HG02870 (cell line): ENCODE data around the gene PRRG2.

ENCODE experiments used
- ATAC-seq: cut with Tn5 transposase; IDR thresholded peaks from one replicate; pipeline ENCODE4 v1.9.1; 2021; ENCODE audit warnings: mild to moderate bottlenecking, moderate library complexity; ENCODE audit not compliant: unreplicated experiment

Gene PRRG2

GRCh38 chr19:49585023-49585422, 3.9 kb downstream of the PRRG2 start:
- ATAC-seq, result no peak

DNA sequence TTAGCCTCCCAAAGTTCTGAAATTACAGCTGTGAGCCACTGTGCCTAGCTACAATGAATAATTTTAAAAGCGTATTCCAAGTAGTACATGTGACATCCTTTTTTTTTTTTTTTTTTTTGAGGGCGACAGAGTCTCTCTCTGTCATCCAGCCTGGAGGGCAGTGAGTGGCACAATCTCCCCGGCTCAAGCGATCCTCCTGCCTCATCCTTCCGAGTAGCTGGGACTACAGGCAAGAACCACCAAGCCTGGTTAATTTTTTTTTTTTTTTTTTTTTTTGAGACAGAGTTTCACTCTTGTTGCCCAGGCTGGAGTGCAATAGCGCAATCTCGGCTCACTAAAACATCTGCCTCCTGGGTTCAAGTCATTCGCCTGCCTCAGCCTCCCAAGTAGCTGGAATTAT, 6.1 kb downstream of the PRRG2 start:
- no peak for ATAC-seq

GRCh38 chr19:49588365-49589122, 7.4 kb downstream of the PRRG2 start:
- ATAC-seq, result no peak

DNA sequence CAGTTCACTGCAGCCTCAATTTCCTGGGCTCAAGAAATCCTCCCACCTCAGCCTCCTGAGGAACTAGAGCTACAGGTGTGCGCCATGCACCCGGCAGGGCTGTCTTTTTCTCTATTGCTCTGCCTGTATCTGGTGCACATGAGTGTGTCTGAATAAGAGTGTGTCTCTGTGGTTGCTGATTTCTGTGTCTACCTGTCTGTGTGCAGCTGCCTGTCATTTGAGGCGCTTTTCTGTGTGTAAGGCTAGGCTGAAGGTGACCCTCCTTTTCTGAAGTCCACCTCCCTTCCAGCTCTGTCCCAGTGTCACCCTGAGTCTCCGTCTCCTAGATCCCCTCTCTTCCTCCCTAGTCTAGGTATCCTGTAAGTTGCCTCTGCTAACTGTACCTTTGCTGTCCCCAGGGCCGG, 8.4 kb downstream of the PRRG2 start:
- no peak for ATAC-seq

DNA sequence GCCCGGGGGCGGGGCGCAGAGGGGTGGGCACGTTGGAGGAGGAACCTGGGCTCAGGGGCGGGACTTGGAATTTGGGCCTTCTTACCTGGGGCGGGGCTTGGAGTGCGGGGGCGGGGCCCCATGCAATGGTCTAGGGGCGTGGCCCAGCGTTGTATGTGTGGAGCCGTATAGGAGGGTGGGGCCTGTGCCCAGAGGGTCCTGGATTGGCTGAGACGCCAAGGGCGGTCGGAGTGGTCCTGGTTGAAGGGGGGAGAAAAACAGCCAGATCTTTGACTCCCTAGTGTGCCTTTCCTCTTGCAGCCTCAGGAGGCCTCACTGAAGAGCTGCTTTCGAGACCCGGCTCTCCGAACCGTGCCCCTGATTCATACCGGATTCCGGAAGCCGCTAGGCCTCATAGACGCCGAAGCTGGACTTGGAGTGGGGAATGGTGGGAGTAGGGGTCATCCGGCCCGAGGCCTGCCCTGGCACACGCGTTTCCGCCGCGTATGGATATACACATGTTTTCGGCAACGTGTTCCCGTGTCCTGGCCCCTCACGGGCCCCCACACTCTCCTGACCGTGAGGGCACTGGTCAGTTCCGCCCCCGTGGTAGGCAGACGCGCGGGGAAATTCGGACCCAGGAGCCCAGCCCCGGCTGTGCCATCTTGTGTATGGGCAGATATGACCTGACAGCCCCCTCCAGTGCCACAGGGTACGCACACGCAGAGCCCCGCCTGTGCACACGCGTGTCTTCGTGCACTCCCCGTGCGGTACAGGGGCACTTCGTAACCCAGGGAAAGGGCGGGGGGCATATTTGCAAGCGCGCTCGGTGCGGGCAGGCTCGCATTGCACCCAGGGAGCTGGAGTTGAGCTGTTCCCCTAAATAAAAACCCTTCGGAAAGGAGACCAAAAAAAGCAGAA, 9.2 kb downstream of the PRRG2 start:
- ATAC-seq, result peak; percentile 56

GRCh38 chr19:49590971-49591730, 10.0 kb downstream of the PRRG2 start, which contains the start of gene PRR12:
Gene PRR12 (plus strand): TSS chr19:49591182. CDS start chr19:49591655, 473 bp downstream.
- ATAC-seq, result no peak

- no peak for ATAC-seq
Observed at GRCh38 chr19:49591731-49592485, 10.8 kb downstream of the PRRG2 start.

DNA sequence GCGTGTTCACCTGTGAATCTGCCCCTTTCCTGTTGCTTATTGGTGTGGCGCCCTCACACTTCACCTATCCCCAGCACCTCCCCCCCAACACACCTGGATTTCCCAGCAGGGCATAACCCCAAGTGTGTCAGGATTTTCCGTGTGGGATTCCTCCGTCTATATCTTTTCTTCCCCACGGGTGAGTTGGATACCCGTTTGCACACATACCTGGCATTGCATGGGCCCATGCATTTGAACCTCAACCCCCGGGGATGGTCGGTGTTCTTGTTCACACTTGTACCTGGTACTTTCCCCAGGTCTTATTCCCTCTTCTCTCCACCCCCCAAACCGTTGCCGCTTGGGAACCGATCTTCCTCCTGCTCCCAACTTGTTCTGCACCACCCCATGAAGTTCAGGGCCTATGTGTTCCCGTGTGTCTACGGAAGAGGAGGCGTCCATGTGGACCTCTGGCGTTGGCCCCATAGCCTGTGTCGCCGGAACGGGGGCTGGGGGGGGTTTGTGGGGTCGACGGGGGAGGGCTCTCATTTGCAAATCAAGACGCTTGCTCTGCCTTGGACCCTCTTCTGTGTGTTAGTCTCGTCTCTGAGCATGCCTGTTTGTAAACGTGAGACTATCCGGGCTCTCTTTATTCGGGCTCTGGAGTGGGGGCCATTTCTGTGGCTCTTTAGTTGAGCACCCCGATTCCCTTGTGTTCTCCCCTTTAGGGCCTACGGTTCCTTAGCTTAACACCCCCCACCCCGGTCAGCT, 11.5 kb downstream of the PRRG2 start:
- no peak for ATAC-seq

- peak; percentile 51 for ATAC-seq
Observed at GRCh38 chr19:49593233-49594113, 12.4 kb downstream of the PRRG2 start.

DNA sequence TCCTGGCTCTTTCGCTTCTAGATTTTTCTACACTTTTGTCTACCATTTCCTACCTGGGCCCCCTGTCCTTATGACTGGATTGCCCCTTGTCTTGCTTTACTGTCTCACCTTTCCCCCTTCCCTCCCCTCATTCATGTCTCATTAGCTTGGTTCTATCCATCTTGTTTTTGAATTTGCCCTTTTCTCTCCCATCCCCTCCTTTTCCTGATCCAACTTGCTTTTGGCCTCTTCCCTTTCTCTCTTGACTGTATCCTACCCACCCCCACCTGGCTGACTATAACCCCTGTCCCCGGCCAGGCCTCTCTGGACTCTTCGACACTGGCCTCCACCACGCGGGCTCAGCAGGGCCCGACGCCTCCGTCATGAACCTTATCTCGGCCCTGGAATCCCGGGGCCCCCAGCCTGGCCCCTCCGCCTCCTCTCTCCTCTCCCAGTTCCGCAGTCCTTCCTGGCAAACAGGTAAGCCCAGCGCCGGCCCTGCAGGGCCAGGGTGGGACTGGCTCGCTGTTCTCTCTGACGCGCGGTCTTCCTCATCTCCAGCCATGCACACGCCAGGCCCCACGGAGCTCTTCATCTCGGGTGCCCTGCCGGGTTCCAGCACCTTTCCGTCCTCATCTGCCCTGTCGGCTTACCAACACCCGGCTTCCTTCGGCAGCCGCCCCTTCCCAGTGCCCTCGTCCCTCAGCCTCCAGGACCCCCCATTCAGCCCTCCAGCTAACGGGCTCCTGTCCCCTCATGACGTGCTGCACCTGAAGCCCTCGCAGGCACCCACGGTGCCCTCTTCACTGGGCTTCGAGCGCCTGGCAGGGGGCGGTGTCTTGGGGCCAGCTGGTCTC, 13.3 kb downstream of the PRRG2 start:
- no peak for ATAC-seq

DNA sequence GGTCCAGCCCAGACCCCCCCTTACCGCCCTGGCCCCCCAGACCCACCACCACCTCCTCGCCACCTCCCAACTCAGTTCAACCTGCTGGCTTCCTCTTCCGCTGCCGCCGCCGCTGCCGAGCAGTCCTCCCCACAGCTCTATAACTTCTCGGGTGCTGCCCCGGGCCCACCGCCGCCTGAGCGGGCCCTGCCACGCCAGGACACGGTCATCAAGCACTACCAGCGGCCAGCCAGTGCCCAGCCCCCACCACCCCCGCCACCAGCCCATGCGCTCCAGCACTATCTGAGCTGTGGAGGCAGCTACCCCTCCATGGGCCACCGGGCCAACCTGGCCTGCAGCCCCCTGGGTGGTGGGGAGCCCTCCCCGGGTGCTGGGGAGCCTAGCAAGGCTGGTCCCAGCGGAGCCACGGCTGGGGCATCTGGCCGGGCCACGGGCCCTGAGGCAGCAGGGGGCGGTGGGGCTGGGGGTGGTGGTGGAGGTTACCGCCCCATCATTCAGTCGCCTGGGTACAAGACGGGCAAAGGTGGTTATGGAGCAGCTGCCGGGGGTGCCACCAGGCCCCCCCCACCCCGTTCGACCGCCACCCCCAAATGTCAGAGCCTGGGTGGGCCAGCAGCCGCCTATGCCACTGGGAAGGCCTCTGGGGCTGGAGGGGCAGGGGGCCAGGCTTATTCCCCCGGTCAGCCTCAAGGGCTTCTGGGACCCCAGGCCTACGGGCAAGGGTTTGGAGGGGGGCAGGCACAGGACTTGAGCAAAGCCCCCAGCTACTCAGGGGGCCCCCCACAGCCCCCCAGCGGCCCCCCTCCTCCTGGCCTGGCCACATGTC, 14.1 kb downstream of the PRRG2 start:
- ATAC-seq, result no peak

GRCh38 chr19:49595819-49596404, 14.8 kb downstream of the PRRG2 start:
- no peak for ATAC-seq

DNA sequence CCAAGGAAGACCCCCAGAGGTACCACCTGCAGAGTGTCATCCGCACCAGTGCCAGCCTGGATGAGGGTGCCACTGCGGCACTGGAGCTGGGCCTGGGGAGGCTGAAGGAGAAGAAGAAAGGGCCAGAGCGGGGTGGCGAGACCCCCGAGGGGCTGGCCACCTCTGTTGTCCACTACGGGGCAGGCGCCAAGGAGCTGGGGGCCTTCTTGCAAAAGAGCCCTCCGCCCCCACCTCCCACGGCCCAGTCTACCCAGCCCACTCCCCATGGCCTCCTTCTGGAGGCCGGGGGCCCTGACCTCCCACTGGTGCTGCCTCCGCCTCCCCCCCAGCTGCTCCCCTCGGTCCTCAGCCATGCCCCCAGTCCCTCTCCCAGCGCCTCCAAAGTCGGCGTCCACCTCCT, 15.3 kb downstream of the PRRG2 start:
- no peak for ATAC-seq

GRCh38 chr19:49596954-49597702, 16.0 kb downstream of the PRRG2 start:
- ATAC-seq, result no peak

- no peak for ATAC-seq
Observed at GRCh38 chr19:49597703-49597974, 16.5 kb downstream of the PRRG2 start.
